Suprapubic skin (tissue), 4 donors: ENCODE data around the gene PYHIN1. TPM values are rescaled to one million over a fixed set of nuclear protein-coding genes. Genes with fewer than 3 reads are reported as not detected.
A peak's percentile ranks its signal among the peaks of the same experiment; 100 is the strongest.

Source experiments
- DNase-seq, 2 donors: peaks; one replicate each; pipeline ENCODE4 v3.0.0-alpha.2; 2019; ENCODE audit warnings: low spot score in 2 of 2
- H3K27ac ChIP-seq: fragments of 200-600 bp; sonication (generic); one replicate; pipeline ENCODE4 v1.5.1; 2019
- H3K27me3 ChIP-seq: fragments of 200-600 bp; sonication (generic); one replicate; pipeline ENCODE4 v1.5.1; 2019
- H3K36me3 ChIP-seq: fragments of 200-600 bp; sonication (generic); one replicate; pipeline ENCODE4 v1.5.1; 2019
- H3K4me1 ChIP-seq: fragments of 200-600 bp; sonication (generic); one replicate; pipeline ENCODE4 v1.5.1; 2019
- H3K4me3 ChIP-seq: fragments of 200-600 bp; sonication (generic); one replicate; pipeline ENCODE4 v1.5.1; 2019; ENCODE audit warnings: mild to moderate bottlenecking
- H3K9me3 ChIP-seq: fragments of 200-600 bp; sonication (generic); one replicate; pipeline ENCODE4 v1.5.1; 2019
- CTCF ChIP-seq, 2 donors: fragments of 200-600 bp in 1 of 2; fragments of 450-650 bp in 1 of 2; sonication (generic) in 1 of 2; IDR thresholded peaks; one replicate each; pipeline ENCODE4 v1.5.1; 2016 to 2019; ENCODE audit warnings: antibody characterized with exemption in 2 of 2, mild to moderate bottlenecking in 1 of 2, moderate library complexity in 1 of 2
- EP300 ChIP-seq: sonication (generic); formaldehyde crosslinking; IDR thresholded peaks from one replicate; pipeline ENCODE4 v1.6.1; 2017; ENCODE audit warnings: antibody characterized with exemption
- POLR2A ChIP-seq, 2 donors: fragments of 450-650 bp; IDR thresholded peaks; one replicate each; pipeline ENCODE4 v1.6.1; 2017; ENCODE audit warnings: antibody characterized with exemption in 2 of 2, mild to moderate bottlenecking in 2 of 2, moderate library complexity in 2 of 2
- POLR2AphosphoS5 ChIP-seq, 3 donors: sonication (generic); formaldehyde crosslinking; IDR thresholded peaks; one replicate each; pipeline ENCODE4 v1.6.1; 2017; ENCODE audit warnings: antibody characterized with exemption in 3 of 3
- WGBS: methylation state at CpG from one replicate; pipeline ENCODE4 v1.1.5; 2018; 5-methylcytosine and 5-hydroxymethylcytosine counted together
- total RNA-seq, 4 donors: library from RNA; depleted of rRNA; stranded (reverse); fragments of >200 nt; gene quantifications; one replicate each; pipeline ENCODE4 v1.1.0, GENCODE V29; 2016

The PYHIN1 gene
- under 1 TPM in 1 of 4 donors, not detected in 3; 0.48 TPM for total RNA-seq

DNA sequence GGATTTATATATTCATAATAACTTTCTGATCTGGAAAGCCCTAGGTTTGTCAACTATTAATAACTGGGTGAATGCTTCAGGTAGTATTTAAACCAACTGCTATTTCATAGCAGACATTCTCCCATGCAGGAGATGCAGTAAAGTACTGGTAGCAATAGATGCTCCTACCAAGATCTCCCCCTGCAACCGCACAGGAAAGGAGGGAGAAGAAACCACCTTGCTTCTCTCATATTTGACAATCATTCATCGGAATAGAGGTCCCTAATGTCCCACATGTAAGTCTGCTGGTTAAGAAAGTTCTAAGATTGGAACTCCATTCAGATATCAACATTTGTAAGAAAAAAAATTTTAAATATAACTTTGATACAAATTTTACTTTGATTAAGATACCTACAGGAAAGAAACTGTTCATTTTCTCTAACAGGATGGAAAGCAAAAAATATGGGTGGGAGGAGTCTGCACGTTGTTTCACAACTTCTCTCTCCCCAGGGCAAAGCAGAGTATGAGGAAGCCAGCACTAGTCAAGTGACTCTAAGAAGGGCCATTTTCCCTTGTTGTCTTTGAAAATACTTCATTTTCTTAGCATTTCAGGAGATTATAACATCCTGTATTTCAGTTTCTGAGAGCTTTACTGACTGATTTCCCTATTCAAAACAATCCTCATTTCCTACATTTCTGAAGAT lies at the start of gene PYHIN1:
Gene PYHIN1, plus strand, starts transcription at position 498 of the 683 bp plus-strand sequence. CDS start 5,359 bp downstream, outside the sequence.
- Histone ChIP-seq H3K27me3 (no peaks in the 10 kb centered on the region), H3K9me3 (peaks cover 3% of the 10 kb centered on the region), H3K27ac (no peak within 1 kb of the TSS), H3K4me1 (no peaks in the 10 kb centered on the region), H3K4me3 (peak within 1 kb of the TSS; percentile 12), H3K36me3 (no peaks in the 10 kb centered on the region)
- no peak for TF ChIP-seq POLR2A (IDR thresholded peaks at IDR 0.05)
- TF ChIP-seq POLR2AphosphoS5 (IDR thresholded peaks at IDR 0.05): no peak
- no peak for TF ChIP-seq EP300
- TF ChIP-seq CTCF (IDR thresholded peaks at IDR 0.05): no peak
- WGBS: 60% methylated on average over 3 of the region's 3 CpGs
- DNase-seq: no peak

- TF ChIP-seq EP300 (no peak), POLR2A (IDR thresholded peaks at IDR 0.05) (no peak), POLR2AphosphoS5 (IDR thresholded peaks at IDR 0.05) (no peak), CTCF (IDR thresholded peaks at IDR 0.05) (no peak)
- Histone ChIP-seq H3K27me3 (no peaks in the 10 kb centered on the region), H3K9me3 (no peaks in the 10 kb centered on the region), H3K36me3 (no peaks in the 10 kb centered on the region), H3K27ac (no peak overlapping the region), H3K4me3 (no peak overlapping the region), H3K4me1 (no peaks in the 10 kb centered on the region)
- DNase-seq: no peak
These were observed 37.7 kb upstream of the PYHIN1 start for GRCh38 chr1:158893654-158894053.

DNA sequence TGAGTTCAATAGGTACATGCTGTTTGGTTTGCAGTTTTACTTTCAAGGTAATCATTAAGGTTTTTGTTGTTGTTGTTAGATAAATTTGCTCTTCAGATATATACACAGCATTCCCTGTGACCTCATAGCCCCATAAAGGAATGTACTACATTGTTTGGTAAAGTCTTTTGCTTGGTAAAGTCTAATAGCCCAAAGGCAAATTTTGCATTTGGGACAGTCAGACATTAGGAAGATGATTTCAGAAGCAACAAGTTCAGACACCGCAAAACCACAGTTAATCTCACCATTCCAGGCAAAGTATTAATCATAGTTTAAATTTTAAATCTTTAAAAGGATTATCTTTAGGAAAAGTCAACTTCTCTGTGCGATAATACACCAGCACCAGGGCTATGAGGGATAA lies 32.6 kb upstream of the PYHIN1 start:
- TF ChIP-seq CTCF (IDR thresholded peaks at IDR 0.05): no peak
- no peak for TF ChIP-seq EP300
- TF ChIP-seq POLR2AphosphoS5 (IDR thresholded peaks at IDR 0.05): no peak
- TF ChIP-seq POLR2A (IDR thresholded peaks at IDR 0.05): no peak
- H3K27ac ChIP-seq: no peak overlapping the region
- no peaks in the 10 kb centered on the region for H3K27me3 ChIP-seq
- no peaks in the 10 kb centered on the region for H3K4me1 ChIP-seq
- 42% methylated on average over 2 of the region's 2 CpGs for WGBS
- DNase-seq: no peak
- no peaks in the 10 kb centered on the region for H3K9me3 ChIP-seq
- no peaks in the 10 kb centered on the region for H3K36me3 ChIP-seq
- no peak overlapping the region for H3K4me3 ChIP-seq

- Histone ChIP-seq H3K4me3 (no peak overlapping the region), H3K9me3 (no peaks in the 10 kb centered on the region), H3K36me3 (no peaks in the 10 kb centered on the region), H3K27me3 (no peaks in the 10 kb centered on the region), H3K27ac (no peak overlapping the region), H3K4me1 (no peaks in the 10 kb centered on the region)
- WGBS: 88% methylated on average over 3 of the region's 3 CpGs
- TF ChIP-seq CTCF (IDR thresholded peaks at IDR 0.05) (no peak), POLR2A (IDR thresholded peaks at IDR 0.05) (no peak)
- no peak for DNase-seq
These were observed 29.7 kb upstream of the PYHIN1 start for GRCh38 chr1:158901623-158902022.

DNA sequence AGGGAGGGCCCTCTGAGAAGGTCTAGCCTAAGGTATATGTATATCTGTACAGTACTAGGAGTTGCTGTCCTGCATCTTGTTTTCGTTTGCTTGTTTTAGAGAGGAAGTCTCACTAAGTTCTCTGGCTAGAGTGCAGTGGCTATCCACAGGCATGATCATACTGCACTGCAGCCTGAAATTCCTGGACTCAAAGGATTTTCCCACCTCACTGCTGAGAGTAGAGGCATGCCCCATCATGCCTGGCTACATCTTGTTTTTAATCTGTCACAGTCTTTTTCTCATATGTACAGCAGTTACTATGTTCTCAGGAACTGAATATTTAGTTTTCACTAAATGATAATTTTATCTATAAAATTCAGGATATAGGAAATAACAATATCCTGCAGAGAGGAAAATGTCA lies 15.3 kb upstream of the PYHIN1 start:
- Histone ChIP-seq H3K4me3 (no peak overlapping the region), H3K27me3 (no peaks in the 10 kb centered on the region), H3K4me1 (no peaks in the 10 kb centered on the region), H3K27ac (no peak overlapping the region), H3K9me3 (no peaks in the 10 kb centered on the region), H3K36me3 (no peaks in the 10 kb centered on the region)
- 43% methylated on average over 1 of the region's 1 CpG for WGBS
- TF ChIP-seq POLR2AphosphoS5 (IDR thresholded peaks at IDR 0.05): no peak
- no peak for DNase-seq

DNA sequence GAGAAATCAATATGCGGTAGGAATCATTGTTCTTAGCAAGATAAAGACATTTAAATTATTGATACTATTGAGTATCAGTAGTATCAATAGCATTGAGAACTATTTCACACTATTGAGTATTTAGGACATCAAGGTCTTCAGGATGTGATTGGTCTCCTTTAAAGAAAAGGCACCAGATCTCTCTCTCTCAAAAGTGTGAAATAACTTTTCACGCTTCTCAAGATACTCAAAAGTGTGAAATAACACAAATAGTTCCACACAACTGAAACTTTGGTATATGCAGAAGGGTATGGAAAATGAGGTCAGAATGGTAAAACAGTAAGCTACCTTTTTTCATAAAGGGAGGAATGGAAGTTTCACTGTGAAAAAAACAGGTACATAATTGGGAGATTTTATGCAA lies 6.7 kb upstream of the PYHIN1 start:
- 69% methylated on average over 2 of the region's 2 CpGs for WGBS

More for the DNA sequence above, 6.7 kb upstream of the PYHIN1 start:
- Histone ChIP-seq H3K4me3 (no peak overlapping the region), H3K27me3 (no peaks in the 10 kb centered on the region), H3K27ac (no peak overlapping the region), H3K4me1 (no peaks in the 10 kb centered on the region), H3K36me3 (no peaks in the 10 kb centered on the region), H3K9me3 (peaks cover 3% of the 10 kb centered on the region)
- no peak for TF ChIP-seq CTCF (IDR thresholded peaks at IDR 0.05)
- TF ChIP-seq POLR2A (IDR thresholded peaks at IDR 0.05): no peak
- TF ChIP-seq POLR2AphosphoS5 (IDR thresholded peaks at IDR 0.05): no peak
- TF ChIP-seq EP300: no peak
- DNase-seq: no peak
